Kidney epithelial cell (primary cell): ENCODE results near the gene PKP1. TPM values are rescaled to one million over a fixed set of nuclear protein-coding genes. Genes with fewer than 3 reads are reported as not detected.

Source experiments
- DNase-seq: peaks from one replicate; pipeline ENCODE4 v3.0.0-alpha.2; 2010; ENCODE audit warnings: low read depth
- H3K27me3 ChIP-seq: 2 replicates; pipeline ENCODE4 v1.6.0; 2011; ENCODE audit warnings: low read length; ENCODE audit not compliant: control insufficient read depth, insufficient read depth
- H3K36me3 ChIP-seq: 2 replicates; pipeline ENCODE4 v1.5.1; 2011; ENCODE audit warnings: low read length; ENCODE audit not compliant: control insufficient read depth, insufficient read depth
- H3K4me3 ChIP-seq: 2 replicates; pipeline ENCODE4 v1.5.1; 2011; ENCODE audit warnings: low read depth, mild to moderate bottlenecking, control low read depth, low read length
- total RNA-seq: library from RNA; depleted of rRNA; stranded (reverse); fragments of >200 nt; gene quantifications from 2 replicates; pipeline ENCODE4 v1.2.3, GENCODE V29; 2015
- TF ChIP-seq, protein P1 (sequence below): IDR thresholded peaks from 2 replicates; pipeline ENCODE4 v1.5.1; 2011; ENCODE audit warnings: mild to moderate bottlenecking, moderate library complexity, low read length, control low read depth, inconsistent platforms; ENCODE audit not compliant: insufficient read depth, poor library complexity, severe bottlenecking

Gene PKP1
- total RNA-seq, 1 donor from 2014 or later = 8.7 TPM

DNA sequence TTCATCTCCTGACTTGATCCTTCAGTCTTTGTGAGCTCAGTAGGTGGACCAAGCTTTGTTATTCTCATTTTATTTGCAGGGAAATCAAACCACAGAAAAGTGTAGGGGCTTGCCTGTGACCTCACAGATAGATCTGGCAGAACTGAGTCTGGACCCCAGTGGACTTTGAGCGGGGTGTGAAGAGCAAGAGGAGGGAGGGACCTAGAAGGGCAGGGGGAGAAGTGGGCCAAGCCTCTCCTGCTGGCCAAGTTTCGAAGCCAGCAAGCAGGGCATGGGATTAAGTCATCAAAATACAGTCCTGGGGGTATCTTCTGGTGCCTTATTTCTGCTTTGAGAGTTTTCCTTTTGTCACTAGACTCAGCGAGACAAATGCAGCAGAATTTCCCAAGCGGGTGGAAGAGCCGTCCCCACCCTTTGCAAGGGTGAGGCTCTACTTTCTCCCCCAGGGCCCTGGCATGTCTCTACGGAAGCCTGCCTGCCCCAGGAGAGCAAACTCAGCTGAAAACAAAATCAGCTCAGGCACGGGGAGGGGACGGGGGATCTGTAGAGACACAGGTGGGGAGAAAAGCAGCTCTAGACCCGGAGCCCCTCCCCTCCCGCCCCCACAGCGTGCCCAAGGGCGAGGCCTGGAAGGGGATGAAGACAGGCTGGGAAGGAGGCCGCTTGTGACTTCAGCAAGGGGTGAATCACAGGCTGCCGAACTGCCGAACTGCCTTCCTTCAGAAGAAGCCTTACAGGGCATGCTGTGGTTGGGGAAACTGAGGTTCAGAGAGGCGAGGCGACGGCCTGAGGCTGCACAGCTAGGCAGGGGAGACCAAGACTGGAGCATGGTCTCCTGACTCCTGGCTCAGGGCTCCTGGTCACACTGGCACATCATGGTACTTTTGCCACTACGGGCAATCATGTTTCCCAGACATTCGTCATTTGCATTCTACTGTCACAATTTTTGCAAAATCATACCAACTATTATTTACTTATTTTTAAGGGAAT is 19.2 kb downstream of the PKP1 start:
- Histone ChIP-seq H3K4me3 (no peak overlapping the region), H3K27me3 (no peaks in the 10 kb centered on the region), H3K36me3 (no peaks in the 10 kb centered on the region)
- TF ChIP-seq, protein P1, sequence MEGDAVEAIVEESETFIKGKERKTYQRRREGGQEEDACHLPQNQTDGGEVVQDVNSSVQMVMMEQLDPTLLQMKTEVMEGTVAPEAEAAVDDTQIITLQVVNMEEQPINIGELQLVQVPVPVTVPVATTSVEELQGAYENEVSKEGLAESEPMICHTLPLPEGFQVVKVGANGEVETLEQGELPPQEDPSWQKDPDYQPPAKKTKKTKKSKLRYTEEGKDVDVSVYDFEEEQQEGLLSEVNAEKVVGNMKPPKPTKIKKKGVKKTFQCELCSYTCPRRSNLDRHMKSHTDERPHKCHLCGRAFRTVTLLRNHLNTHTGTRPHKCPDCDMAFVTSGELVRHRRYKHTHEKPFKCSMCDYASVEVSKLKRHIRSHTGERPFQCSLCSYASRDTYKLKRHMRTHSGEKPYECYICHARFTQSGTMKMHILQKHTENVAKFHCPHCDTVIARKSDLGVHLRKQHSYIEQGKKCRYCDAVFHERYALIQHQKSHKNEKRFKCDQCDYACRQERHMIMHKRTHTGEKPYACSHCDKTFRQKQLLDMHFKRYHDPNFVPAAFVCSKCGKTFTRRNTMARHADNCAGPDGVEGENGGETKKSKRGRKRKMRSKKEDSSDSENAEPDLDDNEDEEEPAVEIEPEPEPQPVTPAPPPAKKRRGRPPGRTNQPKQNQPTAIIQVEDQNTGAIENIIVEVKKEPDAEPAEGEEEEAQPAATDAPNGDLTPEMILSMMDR = no peak
- no peak for DNase-seq

GRCh38 chr1:201304126-201304525 is 20.8 kb downstream of the PKP1 start:
- Histone ChIP-seq H3K36me3 (no peaks in the 10 kb centered on the region), H3K4me3 (no peak overlapping the region), H3K27me3 (peaks cover 4% of the 10 kb centered on the region)
- TF ChIP-seq, protein P1 = no peak
- no peak for DNase-seq

GRCh38 chr1:201305815-201306214 is 22.5 kb downstream of the PKP1 start:
- no peak overlapping the region for H3K4me3 ChIP-seq
- no peaks in the 10 kb centered on the region for H3K36me3 ChIP-seq
- DNase-seq = no peak
- TF ChIP-seq, protein P1 = no peak
- H3K27me3 ChIP-seq = peaks cover 10% of the 10 kb centered on the region

GRCh38 chr1:201307231-201307630 is 23.9 kb downstream of the PKP1 start:
- TF ChIP-seq, protein P1 = no peak
- H3K4me3 ChIP-seq = no peak overlapping the region
- no peaks in the 10 kb centered on the region for H3K36me3 ChIP-seq
- peaks cover 17% of the 10 kb centered on the region for H3K27me3 ChIP-seq
- DNase-seq = no peak

DNA sequence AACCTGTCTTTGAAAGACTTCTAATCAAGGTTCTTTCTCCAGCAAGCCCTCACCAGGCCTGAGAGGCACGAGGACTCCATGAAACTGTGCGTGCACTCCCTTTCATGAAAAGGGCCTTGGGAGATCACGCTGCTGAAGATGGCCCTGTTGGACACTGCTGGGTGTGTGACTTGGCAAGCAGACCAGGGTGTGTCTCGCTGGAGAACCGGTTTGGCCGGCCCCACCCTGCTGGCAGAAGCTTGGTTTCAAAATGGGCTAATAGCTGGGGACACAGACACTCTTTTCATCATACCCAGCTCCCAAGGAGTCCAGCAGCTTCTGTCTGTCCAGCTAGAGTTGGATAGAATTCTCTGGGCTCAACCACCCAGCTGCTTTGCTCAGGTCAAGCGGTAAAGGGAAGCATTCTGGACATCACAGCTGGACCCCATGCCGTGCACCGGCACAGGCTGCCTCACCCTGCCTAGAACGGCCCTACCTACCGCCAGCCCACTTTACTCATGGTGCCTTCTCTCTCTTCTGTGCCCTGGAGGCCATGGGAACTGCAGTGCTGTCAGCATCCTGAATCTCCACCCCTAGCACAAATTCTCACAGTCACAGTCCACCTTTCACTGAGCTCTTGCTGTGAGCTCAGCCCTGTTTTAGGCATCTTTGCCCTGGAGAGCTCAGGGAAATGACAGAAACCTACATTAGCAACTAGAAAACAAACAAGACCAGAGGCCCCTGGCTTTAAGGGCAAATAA is 24.6 kb downstream of the PKP1 start:
- Histone ChIP-seq H3K36me3 (no peaks in the 10 kb centered on the region), H3K27me3 (peaks cover 17% of the 10 kb centered on the region), H3K4me3 (no peak overlapping the region)
- no peak for DNase-seq
- TF ChIP-seq, protein P1 = no peak
